ENCODE results near the gene PLIN1.

PLIN1 gene

GRCh38 chr15:89672221-89673164 is 6.7 kb downstream of the PLIN1 start:
- FAIRE-seq (no peak), DNase-seq (ENCODE audit: extremely low spot score, insufficient read length, low read depth) (no peak)

- no peak for DNase-seq (ENCODE audit: extremely low spot score, insufficient read length, low read depth)
- FAIRE-seq = no peak
These were observed 7.5 kb downstream of the PLIN1 start for GRCh38 chr15:89671687-89672086.

GRCh38 chr15:89670971-89671560 is 8.1 kb downstream of the PLIN1 start:
- no peak for FAIRE-seq
- no peak for DNase-seq (ENCODE audit: extremely low spot score, insufficient read length, low read depth)

- FAIRE-seq = no peak
- no peak for DNase-seq (ENCODE audit: extremely low spot score, insufficient read length, low read depth)
These were observed 9.2 kb downstream of the PLIN1 start for GRCh38 chr15:89669941-89670340.

GRCh38 chr15:89669309-89669865 is 9.8 kb downstream of the PLIN1 start:
- DNase-seq (ENCODE audit: extremely low spot score, insufficient read length, low read depth) = no peak
- no peak for FAIRE-seq

GRCh38 chr15:89668171-89668570 is 11.0 kb downstream of the PLIN1 start:
- DNase-seq (ENCODE audit: extremely low spot score, insufficient read length, low read depth) (no peak), FAIRE-seq (no peak)

- DNase-seq (ENCODE audit: extremely low spot score, insufficient read length, low read depth) = no peak
- no peak for FAIRE-seq
These were observed 11.5 kb downstream of the PLIN1 start for GRCh38 chr15:89667706-89667960.

- DNase-seq (ENCODE audit: extremely low spot score, insufficient read length, low read depth) (no peak), FAIRE-seq (no peak)
These were observed 12.1 kb downstream of the PLIN1 start for GRCh38 chr15:89666858-89667705.

GRCh38 chr15:89666184-89666857 is 12.8 kb downstream of the PLIN1 start:
- DNase-seq (ENCODE audit: extremely low spot score, insufficient read length, low read depth) (no peak), FAIRE-seq (no peak)

GRCh38 chr15:89665449-89666181 is 13.6 kb downstream of the PLIN1 start:
- DNase-seq (ENCODE audit: extremely low spot score, insufficient read length, low read depth) = no peak
- FAIRE-seq = no peak

- FAIRE-seq = no peak
These were observed 14.5 kb downstream of the PLIN1 start for GRCh38 chr15:89664441-89665350.

GRCh38 chr15:89662893-89663626 is 16.1 kb downstream of the PLIN1 start:
- DNase-seq (ENCODE audit: extremely low spot score, insufficient read length, low read depth) (no peak), FAIRE-seq (no peak)

More at GRCh38 chr15:89664441-89665350, 14.5 kb downstream of the PLIN1 start:
- no peak for DNase-seq (ENCODE audit: extremely low spot score, insufficient read length, low read depth)

GRCh38 chr15:89660556-89660955 is 18.6 kb downstream of the PLIN1 start:
- no peak for FAIRE-seq
- no peak for DNase-seq (ENCODE audit: extremely low spot score, insufficient read length, low read depth)

GRCh38 chr15:89659295-89659694 is 19.9 kb downstream of the PLIN1 start:
- no peak for FAIRE-seq
- DNase-seq (ENCODE audit: extremely low spot score, insufficient read length, low read depth) = no peak

GRCh38 chr15:89657686-89658200 is 21.4 kb downstream of the PLIN1 start:
- FAIRE-seq = no peak
- DNase-seq (ENCODE audit: extremely low spot score, insufficient read length, low read depth) = no peak

- no peak for FAIRE-seq
These were observed 22.9 kb downstream of the PLIN1 start for GRCh38 chr15:89656116-89656815.

More at GRCh38 chr15:89656116-89656815, 22.9 kb downstream of the PLIN1 start:
- DNase-seq (ENCODE audit: extremely low spot score, insufficient read length, low read depth) = no peak
